Activated CD4-positive, alpha-beta T cell treated with anti-CD3 and anti-CD28 coated beads, Interleukin-2, amount 50 U/mL, for 16 hours (primary cell): ENCODE results near the gene TMEM131L.

ENCODE experiments used
- DNase-seq: peaks from one replicate; pipeline ENCODE4 v3.0.0-alpha.2; 2020

TMEM131L gene

GRCh38 chr4:153523164-153523796 lies 57.1 kb downstream of the TMEM131L start:
- no peak for DNase-seq

- DNase-seq = no peak
Measured at GRCh38 chr4:153523941-153524386, 57.8 kb downstream of the TMEM131L start.

- no peak for DNase-seq
Measured at GRCh38 chr4:153524682-153525081, 58.5 kb downstream of the TMEM131L start.

- DNase-seq = no peak
Measured at GRCh38 chr4:153527690-153528089, 61.5 kb downstream of the TMEM131L start.

- peak; percentile 30 for DNase-seq
Measured at GRCh38 chr4:153528705-153529485, 62.7 kb downstream of the TMEM131L start.

GRCh38 chr4:153529646-153530045 lies 63.5 kb downstream of the TMEM131L start:
- no peak for DNase-seq

- DNase-seq = peak; percentile 49
Measured at GRCh38 chr4:153530284-153530999, 64.3 kb downstream of the TMEM131L start.

GRCh38 chr4:153531000-153531358 lies 64.8 kb downstream of the TMEM131L start:
- no peak for DNase-seq

GRCh38 chr4:153531976-153532626 lies 65.9 kb downstream of the TMEM131L start:
- DNase-seq = no peak

GRCh38 chr4:153532636-153533035 lies 66.5 kb downstream of the TMEM131L start:
- DNase-seq = no peak

- DNase-seq = no peak
Measured at GRCh38 chr4:153533387-153533786, 67.2 kb downstream of the TMEM131L start.

GRCh38 chr4:153534792-153535629 lies 68.9 kb downstream of the TMEM131L start:
- DNase-seq = no peak

- DNase-seq = no peak
Measured at GRCh38 chr4:153535772-153536513, 69.8 kb downstream of the TMEM131L start.

- DNase-seq = no peak
Measured at GRCh38 chr4:153537493-153537960, 71.4 kb downstream of the TMEM131L start.

GRCh38 chr4:153538487-153539357 lies 72.6 kb downstream of the TMEM131L start:
- DNase-seq = no peak

- DNase-seq = no peak
Measured at GRCh38 chr4:153539422-153539821, 73.3 kb downstream of the TMEM131L start.

- DNase-seq = peak; percentile 75
Measured at GRCh38 chr4:153541456-153542096, 75.4 kb downstream of the TMEM131L start.

GRCh38 chr4:153542131-153542530 lies 76.0 kb downstream of the TMEM131L start:
- DNase-seq = no peak

- DNase-seq = no peak
Measured at GRCh38 chr4:153542834-153543233, 76.7 kb downstream of the TMEM131L start.

GRCh38 chr4:153543351-153543750 lies 77.2 kb downstream of the TMEM131L start:
- DNase-seq = no peak
